ENCODE data around the gene PDIA4.
"Not testable (repeated sequence)": the region's sequence is repeated elsewhere in the genome, so short reads cannot be mapped to it uniquely, and the experiment has no call there.

The PDIA4 gene

GRCh38 chr7:149031353-149031910 lies 3.1 kb upstream of the PDIA4 start:
- no peak for DNase-seq

GRCh38 chr7:149030439-149030838 lies 2.1 kb upstream of the PDIA4 start:
- DNase-seq = not testable (repeated sequence)

GRCh38 chr7:149027611-149028345 lies 527 bp downstream of the PDIA4 start:
- no peak for DNase-seq

GRCh38 chr7:149027055-149027454 lies 1.2 kb downstream of the PDIA4 start:
- no peak for DNase-seq

- no peak for DNase-seq
Measured at GRCh38 chr7:149023662-149024061, 4.6 kb downstream of the PDIA4 start.

GRCh38 chr7:149022756-149023360 lies 5.4 kb downstream of the PDIA4 start:
- no peak for DNase-seq

- DNase-seq = no peak
Measured at GRCh38 chr7:149021725-149022062, 6.6 kb downstream of the PDIA4 start.

GRCh38 chr7:149020483-149020882 lies 7.8 kb downstream of the PDIA4 start:
- DNase-seq = no peak

- DNase-seq = no peak
Measured at GRCh38 chr7:149016876-149017275, 11.4 kb downstream of the PDIA4 start.

GRCh38 chr7:149014309-149014708 lies 14.0 kb downstream of the PDIA4 start:
- no peak for DNase-seq

- DNase-seq = no peak
Measured at GRCh38 chr7:149013876-149014275, 14.4 kb downstream of the PDIA4 start.

GRCh38 chr7:149012730-149013129 lies 15.6 kb downstream of the PDIA4 start:
- DNase-seq = not testable (repeated sequence)

GRCh38 chr7:149011491-149011890 lies 16.8 kb downstream of the PDIA4 start:
- no peak for DNase-seq

GRCh38 chr7:149010451-149010850 lies 17.9 kb downstream of the PDIA4 start:
- DNase-seq = no peak

GRCh38 chr7:149009527-149009926 lies 18.8 kb downstream of the PDIA4 start:
- no peak for DNase-seq

- no peak for DNase-seq
Measured at GRCh38 chr7:149007611-149008010, 20.7 kb downstream of the PDIA4 start.

GRCh38 chr7:149007146-149007545 lies 21.2 kb downstream of the PDIA4 start:
- no peak for DNase-seq

- DNase-seq = no peak
Measured at GRCh38 chr7:149006345-149006725, 22.0 kb downstream of the PDIA4 start.

GRCh38 chr7:149005427-149006344 lies 22.6 kb downstream of the PDIA4 start:
- peak; percentile 62 to 77 (median 75) for DNase-seq

- no peak for DNase-seq
Measured at GRCh38 chr7:149004405-149005370, 23.6 kb downstream of the PDIA4 start.

- DNase-seq = no peak
Measured at GRCh38 chr7:149003560-149004305, 24.6 kb downstream of the PDIA4 start.
